ENCODE results near the gene EIF4G1. TPM values are rescaled to one million over a fixed set of nuclear protein-coding genes. Genes with fewer than 3 reads are reported as not detected.

Gene EIF4G1
- total and polyA plus RNA-seq, 2 experiments from 2014 or later = 227 to 552 TPM

GRCh38 chr3:184368586-184369183 lies 54.3 kb downstream of the EIF4G1 start:
- peaks cover 9% of the 10 kb centered on the region for H3K27me3 Mint-ChIP-seq (ENCODE audit: insufficient read depth, low read depth, poor library complexity)
- no peak overlapping the region for H3K4me3 Mint-ChIP-seq
- no peak overlapping the region for H3K27ac Mint-ChIP-seq
- peaks cover 22% of the 10 kb centered on the region for H3K4me1 ChIP-seq (ENCODE audit: insufficient read depth)
- H3K4me1 Mint-ChIP-seq = peaks cover 35% of the 10 kb centered on the region
- no peaks in the 10 kb centered on the region for H3K27me3 ChIP-seq (ENCODE audit: insufficient read depth)
- no peaks in the 10 kb centered on the region for H3K9me3 Mint-ChIP-seq
- H3F3A ChIP-seq (replicated peaks; ENCODE audit: low read depth) = peaks cover 11% of the 10 kb centered on the region; the same call in 1 of the 2 replicates
- ATAC-seq (no peak), DNase-seq (ENCODE audit: low spot score) (no peak)
- H3K36me3 ChIP-seq (ENCODE audit: insufficient read depth) = peaks cover 24% of the 10 kb centered on the region
- no peak overlapping the region for H2AFZ ChIP-seq
- H3K4me3 ChIP-seq = no peak overlapping the region
- peaks cover 51% of the 10 kb centered on the region for H3K36me3 Mint-ChIP-seq (ENCODE audit: low read depth)
- TF ChIP-seq ZNF114 (CRISPR knock-in tag; IDR thresholded peaks at IDR 0.05) = no peak
- no peak for TF ChIP-seq ETS1 (IDR thresholded peaks at IDR 0.05)
- no peak for TF ChIP-seq ZNF331 (CRISPR knock-in tag; IDR thresholded peaks at IDR 0.05; ENCODE audit: low read depth)
- no peak for TF ChIP-seq JUNB (IDR thresholded peaks at IDR 0.05; ENCODE audit: unreplicated experiment)
- no peak for TF ChIP-seq REST (IDR thresholded peaks at IDR 0.05; ENCODE audit: unreplicated experiment)
- TF ChIP-seq CREB1 (CRISPR knock-in tag; IDR thresholded peaks at IDR 0.05; ENCODE audit: low read depth) = no peak
- TF ChIP-seq EZH2phosphoT487 (IDR thresholded peaks at IDR 0.05; ENCODE audit: unreplicated experiment) = no peak
- no peak for TF ChIP-seq EZH2 (IDR thresholded peaks at IDR 0.05; ENCODE audit: low read depth, unreplicated experiment)
- no peak for TF ChIP-seq POLR2AphosphoS5 (IDR thresholded peaks at IDR 0.05; ENCODE audit: low read depth)
- no peak for TF ChIP-seq ZNF462 (CRISPR knock-in tag; IDR thresholded peaks at IDR 0.05)
- TF ChIP-seq STAT1 (IDR thresholded peaks at IDR 0.05; ENCODE audit: unreplicated experiment) = no peak
- TF ChIP-seq NANOG (IDR thresholded peaks at IDR 0.05; ENCODE audit: borderline replicate concordance) = no peak
- no peak for TF ChIP-seq CTCF (conservative IDR thresholded peaks at IDR 0.05; ENCODE audit: low read depth in 2 of 2)
- H3K4me2 ChIP-seq = no peak overlapping the region
- H3K79me2 ChIP-seq (replicated peaks; ENCODE audit: insufficient read depth) = peaks cover 22% of the 10 kb centered on the region
- H4K20me1 ChIP-seq (replicated peaks; ENCODE audit: insufficient read depth) = peaks cover 17% of the 10 kb centered on the region; the same call in 1 of the 2 replicates
- no peaks in the 10 kb centered on the region for H3K9me2 ChIP-seq (ENCODE audit: insufficient read depth)
- H3K27ac ChIP-seq (ENCODE audit: low read depth) = no peak overlapping the region
